Activated naive CD4-positive, alpha-beta T cell treated with anti-CD3 and anti-CD28 coated beads for 36 hours (primary cell): Measurements from ENCODE around the gene RFX7. TPM values are rescaled to one million over a fixed set of nuclear protein-coding genes. Genes with fewer than 3 reads are reported as not detected.

ENCODE experiments used
- CTCF ChIA-PET: fragments of 350-600 bp; sonication (Branson Sonifier 250); formaldehyde crosslinking; loops from one replicate; lab custom pipeline; 2021; ENCODE audit warnings: antibody characterized with exemption; lab: Charles Lee
- DNase-seq: peaks from one replicate; pipeline ENCODE4 v3.0.0-alpha.2; 2020
- H3K27ac Mint-ChIP-seq: one replicate; pipeline ENCODE4 v1.8.0; 2021; ENCODE audit warnings: mild to moderate bottlenecking, mixed read lengths
- H3K27me3 Mint-ChIP-seq: one replicate; pipeline ENCODE4 v1.8.0; 2021; ENCODE audit warnings: low read depth, mixed read lengths
- H3K36me3 Mint-ChIP-seq: one replicate; pipeline ENCODE4 v1.8.0; 2021; ENCODE audit warnings: low read depth, mixed read lengths
- H3K4me1 Mint-ChIP-seq: one replicate; pipeline ENCODE4 v1.8.0; 2021; ENCODE audit warnings: low read depth, mixed read lengths
- H3K4me3 Mint-ChIP-seq: one replicate; pipeline ENCODE4 v1.8.0; 2021; ENCODE audit warnings: mild to moderate bottlenecking, moderate library complexity, mixed read lengths
- H3K9me3 Mint-ChIP-seq: one replicate; pipeline ENCODE4 v1.8.0; 2021; ENCODE audit warnings: mixed read lengths
- intact Hi-C: fragments of 100-400 bp; cut with micrococcal nuclease; formaldehyde crosslinking; loops from one replicate; pipeline ENCODE4 v1.15.1; 2023
- total RNA-seq, 2 experiments: library from RNA; stranded (reverse); gene quantifications; one replicate each; pipeline ENCODE4 v1.2.3, GENCODE V29; 2021

Gene RFX7
- total RNA-seq, 2 experiments from 2014 or later = 22.8 to 26.6 TPM

DNA sequence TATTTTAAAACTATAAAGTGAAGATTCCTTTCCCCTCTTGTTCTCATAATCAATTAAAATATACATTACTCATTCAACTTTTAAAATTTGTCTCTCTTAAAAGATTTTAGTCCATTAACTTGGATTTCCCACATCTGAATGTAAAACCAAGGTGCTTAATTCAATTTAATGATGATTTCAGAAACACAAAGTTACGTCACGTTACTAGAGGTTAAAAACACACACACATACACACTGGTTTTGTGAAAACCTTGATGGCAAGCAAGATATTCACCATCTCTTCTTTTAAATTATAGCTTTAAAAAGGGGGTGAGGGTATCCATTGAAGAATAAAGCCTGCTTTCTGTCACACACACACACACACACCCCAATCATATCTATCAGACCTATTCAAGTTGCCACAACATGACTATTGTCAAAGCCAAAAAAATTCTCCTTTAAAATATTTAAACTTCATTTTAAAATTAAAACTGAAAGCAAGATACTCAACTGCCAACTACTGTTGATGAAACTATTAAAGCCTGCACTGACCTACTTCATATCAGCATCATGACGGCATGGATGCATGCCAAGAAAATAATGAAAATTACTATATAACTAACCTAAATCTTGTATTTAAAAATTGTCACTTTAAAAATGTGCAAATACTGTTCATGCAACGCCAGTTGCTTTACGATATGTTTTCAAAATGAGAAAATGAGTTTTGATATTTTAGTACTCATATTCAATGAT, 2.1 kb downstream of the RFX7 start:
- CTCF ChIA-PET = no interaction called here
- Mint-ChIP-seq H3K36me3 (peaks cover 19% of the 10 kb centered on the region), H3K27ac (peak overlapping the region; percentile 61), H3K4me3 (peak overlapping the region; percentile 79), H3K4me1 (peaks cover 37% of the 10 kb centered on the region), H3K9me3 (no peaks in the 10 kb centered on the region), H3K27me3 (no peaks in the 10 kb centered on the region)
- intact Hi-C loops = loop anchor here (5.0 kb wide), 3 partner anchors 646 to 1466 kb away; partner anchors contain the start of genes CCPG1, PIERCE2 and POLR2M
- no peak for DNase-seq

DNA sequence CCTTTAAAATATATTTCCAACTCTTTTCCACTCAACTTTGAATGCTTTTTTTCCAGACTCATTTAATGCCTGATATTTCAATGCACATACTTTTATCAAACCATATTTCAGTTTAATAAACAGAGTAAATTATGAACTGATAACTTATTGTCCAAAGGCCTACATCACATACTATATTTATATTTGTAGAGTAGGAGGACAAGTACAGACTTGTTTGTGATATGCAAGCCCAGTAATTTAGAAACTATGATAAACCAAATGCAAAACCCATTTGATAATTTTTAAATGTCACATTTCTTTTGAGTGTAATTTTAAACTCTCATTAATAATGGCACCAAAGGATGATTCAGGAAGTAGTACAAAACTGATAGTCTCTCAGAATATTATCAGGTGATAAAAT, 3.3 kb downstream of the RFX7 start:
- Mint-ChIP-seq H3K4me3 (no peak overlapping the region), H3K27ac (peak overlapping the region; percentile 71), H3K4me1 (peaks cover 34% of the 10 kb centered on the region), H3K27me3 (no peaks in the 10 kb centered on the region), H3K36me3 (peaks cover 25% of the 10 kb centered on the region), H3K9me3 (peaks cover under 1% of the 10 kb centered on the region)
- CTCF ChIA-PET = no interaction called here
- intact Hi-C loops = loop anchor here (5.0 kb wide), 3 partner anchors 647 to 1467 kb away; partner anchors contain the start of genes CCPG1, PIERCE2 and POLR2M
- DNase-seq = no peak

DNA sequence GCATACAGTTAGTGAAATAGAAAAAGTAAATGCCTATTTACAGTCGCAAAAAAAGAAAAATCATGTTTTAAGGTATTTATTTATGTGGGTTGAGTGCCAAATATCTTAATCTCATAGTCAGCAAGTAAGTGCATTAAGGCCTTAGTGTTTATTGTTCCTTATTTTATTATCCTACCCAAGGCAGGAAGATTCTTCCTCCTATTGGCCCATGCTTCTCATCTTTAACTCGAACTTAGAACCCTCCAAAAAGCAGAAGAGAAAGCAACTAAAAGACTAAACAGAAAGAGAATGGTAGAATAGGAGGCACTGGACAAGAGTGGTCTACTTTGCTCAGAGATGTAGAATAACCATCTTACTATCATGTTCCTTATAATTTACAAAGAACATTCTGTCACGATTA, 7.5 kb downstream of the RFX7 start:
- H3K27me3 Mint-ChIP-seq = no peaks in the 10 kb centered on the region
- DNase-seq = no peak
- H3K4me3 Mint-ChIP-seq = no peak overlapping the region
- no peak overlapping the region for H3K27ac Mint-ChIP-seq
- peaks cover 37% of the 10 kb centered on the region for H3K4me1 Mint-ChIP-seq
- H3K9me3 Mint-ChIP-seq = peaks cover 38% of the 10 kb centered on the region
- CTCF ChIA-PET = no interaction called here
- H3K36me3 Mint-ChIP-seq = peaks cover 62% of the 10 kb centered on the region
- intact Hi-C loops = no loop called here

DNA sequence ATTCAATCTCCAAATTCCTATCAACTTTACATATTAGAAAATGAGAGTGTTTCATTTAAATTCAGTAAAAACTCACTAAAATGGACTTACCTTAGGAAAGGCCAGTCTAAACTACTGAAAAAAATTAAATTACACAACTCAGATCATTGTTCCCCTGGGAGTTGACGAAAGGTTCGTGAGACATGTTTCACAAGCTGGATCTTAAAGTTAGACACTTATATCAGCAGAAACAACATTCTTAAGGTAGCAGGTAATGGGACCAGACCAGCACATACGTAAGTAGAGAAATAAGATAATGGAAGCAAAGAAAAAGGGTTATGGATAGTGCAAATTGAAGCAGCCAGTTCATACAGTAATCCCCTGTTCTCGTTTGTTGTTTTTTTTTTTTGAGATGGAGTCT, 8.9 kb downstream of the RFX7 start:
- CTCF ChIA-PET = interaction anchor here (0.7 kb wide), 1 partner anchor 11 kb away, joined by 3 read pairs; no protein-coding TSS in a partner anchor
- Mint-ChIP-seq H3K27ac (no peak overlapping the region), H3K27me3 (no peaks in the 10 kb centered on the region)

GRCh38 chr15:56233549-56233948, 10.1 kb downstream of the RFX7 start:
- CTCF ChIA-PET = no interaction called here
- H3K27me3 Mint-ChIP-seq = no peaks in the 10 kb centered on the region
- peaks cover 51% of the 10 kb centered on the region for H3K9me3 Mint-ChIP-seq
- H3K4me3 Mint-ChIP-seq = no peak overlapping the region
- intact Hi-C loops = no loop called here
- DNase-seq = no peak
- H3K27ac Mint-ChIP-seq = no peak overlapping the region
- H3K4me1 Mint-ChIP-seq = peaks cover 28% of the 10 kb centered on the region
- H3K36me3 Mint-ChIP-seq = peaks cover 78% of the 10 kb centered on the region

More for the DNA sequence above, 8.9 kb downstream of the RFX7 start:
- H3K9me3 Mint-ChIP-seq = peaks cover 50% of the 10 kb centered on the region
- H3K4me3 Mint-ChIP-seq = no peak overlapping the region
- peaks cover 31% of the 10 kb centered on the region for H3K4me1 Mint-ChIP-seq
- peaks cover 74% of the 10 kb centered on the region for H3K36me3 Mint-ChIP-seq
- intact Hi-C loops = no loop called here
- no peak for DNase-seq

DNA sequence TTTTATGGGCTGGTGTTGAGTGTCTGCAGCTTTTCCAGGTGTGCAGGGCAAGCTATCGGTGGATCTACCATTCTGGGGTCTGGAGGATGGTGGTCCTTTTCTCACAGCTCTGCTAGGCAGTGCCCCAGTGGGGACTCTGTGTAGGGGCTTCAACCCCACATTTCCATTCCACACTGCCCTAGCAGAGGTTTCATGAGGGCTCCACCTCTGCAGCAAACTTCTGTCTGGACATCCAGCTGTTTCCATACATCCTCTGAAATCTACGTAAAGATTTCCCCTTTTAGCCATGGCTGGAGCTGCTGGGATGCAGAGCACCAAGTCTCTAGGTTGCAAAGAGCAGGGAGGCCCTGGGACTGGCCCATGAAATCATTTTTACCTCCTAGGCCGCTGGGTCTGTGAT, 11.6 kb downstream of the RFX7 start:
- peak; percentile 8 for DNase-seq
- no peaks in the 10 kb centered on the region for H3K27me3 Mint-ChIP-seq
- no peak overlapping the region for H3K4me3 Mint-ChIP-seq
- peaks cover 62% of the 10 kb centered on the region for H3K9me3 Mint-ChIP-seq
- CTCF ChIA-PET = no interaction called here
- H3K27ac Mint-ChIP-seq = no peak overlapping the region
- H3K36me3 Mint-ChIP-seq = peaks cover 77% of the 10 kb centered on the region
- H3K4me1 Mint-ChIP-seq = peaks cover 17% of the 10 kb centered on the region
- intact Hi-C loops = no loop called here

DNA sequence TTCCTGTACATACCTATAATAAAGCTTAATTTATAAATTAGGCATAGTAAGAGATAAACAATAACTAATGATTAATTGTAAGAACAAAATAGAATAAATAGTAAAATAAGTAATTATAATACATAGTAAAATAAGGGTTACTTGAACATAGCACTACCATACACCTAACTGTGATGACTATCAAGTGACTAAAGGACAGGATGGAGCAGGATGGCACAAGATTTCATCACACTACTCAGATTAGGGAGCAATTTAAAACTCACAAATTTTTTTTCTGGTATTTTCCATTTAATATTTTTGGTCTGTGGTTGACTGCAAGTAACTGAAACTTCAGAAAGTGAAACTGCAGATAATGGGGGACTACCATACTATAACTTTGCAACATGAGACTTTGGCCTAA, 14.8 kb downstream of the RFX7 start:
- CTCF ChIA-PET = interaction anchor here (1.5 kb wide), 1 partner anchor 17 kb away, joined by 4 read pairs; no protein-coding TSS in a partner anchor
- no peak for DNase-seq
- Mint-ChIP-seq H3K4me1 (peaks cover 15% of the 10 kb centered on the region), H3K27ac (no peak overlapping the region), H3K9me3 (peaks cover 52% of the 10 kb centered on the region), H3K27me3 (no peaks in the 10 kb centered on the region), H3K36me3 (peaks cover 69% of the 10 kb centered on the region), H3K4me3 (no peak overlapping the region)
- intact Hi-C loops = no loop called here

- Mint-ChIP-seq H3K27ac (no peak overlapping the region), H3K9me3 (peaks cover 47% of the 10 kb centered on the region), H3K36me3 (peaks cover 68% of the 10 kb centered on the region), H3K4me3 (no peak overlapping the region), H3K4me1 (peaks cover 10% of the 10 kb centered on the region), H3K27me3 (no peaks in the 10 kb centered on the region)
- intact Hi-C loops = no loop called here
- CTCF ChIA-PET = no interaction called here
- no peak for DNase-seq
Observed at GRCh38 chr15:56228352-56228751, 15.3 kb downstream of the RFX7 start.

GRCh38 chr15:56227780-56228179, 15.9 kb downstream of the RFX7 start:
- intact Hi-C loops = no loop called here
- CTCF ChIA-PET = no interaction called here

GRCh38 chr15:56227306-56227705, 16.4 kb downstream of the RFX7 start:
- CTCF ChIA-PET = no interaction called here
- intact Hi-C loops = no loop called here
- no peaks in the 10 kb centered on the region for H3K27me3 Mint-ChIP-seq
- H3K4me1 Mint-ChIP-seq = peaks cover 5% of the 10 kb centered on the region
- H3K9me3 Mint-ChIP-seq = peaks cover 44% of the 10 kb centered on the region
- DNase-seq = no peak
- H3K27ac Mint-ChIP-seq = no peak overlapping the region
- no peak overlapping the region for H3K4me3 Mint-ChIP-seq
- peaks cover 61% of the 10 kb centered on the region for H3K36me3 Mint-ChIP-seq

More at GRCh38 chr15:56227780-56228179, 15.9 kb downstream of the RFX7 start:
- peaks cover 5% of the 10 kb centered on the region for H3K4me1 Mint-ChIP-seq
- H3K27me3 Mint-ChIP-seq = no peaks in the 10 kb centered on the region
- no peak for DNase-seq
- peaks cover 46% of the 10 kb centered on the region for H3K9me3 Mint-ChIP-seq
- no peak overlapping the region for H3K27ac Mint-ChIP-seq
- H3K36me3 Mint-ChIP-seq = peaks cover 62% of the 10 kb centered on the region
- no peak overlapping the region for H3K4me3 Mint-ChIP-seq

DNA sequence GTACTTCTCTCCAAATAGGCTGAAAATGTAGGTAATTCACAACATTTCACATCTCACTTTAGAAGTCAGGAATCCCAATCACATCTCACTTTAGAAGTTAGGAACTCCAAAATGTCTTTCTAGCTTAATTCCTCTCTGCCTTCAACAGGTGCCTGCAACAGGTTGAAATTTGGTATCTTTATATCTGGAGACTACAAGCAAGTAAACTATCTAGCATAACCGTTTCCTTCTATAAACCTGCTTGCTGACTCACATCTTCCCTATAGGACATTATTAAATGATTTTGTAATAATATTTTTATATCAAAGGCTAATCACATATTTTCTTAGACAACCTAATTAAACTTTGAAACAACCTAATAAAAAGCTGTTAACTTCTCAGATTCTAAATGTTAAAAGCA, 18.2 kb downstream of the RFX7 start:
- CTCF ChIA-PET = no interaction called here
- peaks cover 5% of the 10 kb centered on the region for H3K4me1 Mint-ChIP-seq
- peaks cover 45% of the 10 kb centered on the region for H3K36me3 Mint-ChIP-seq
- H3K9me3 Mint-ChIP-seq = peaks cover 32% of the 10 kb centered on the region
- intact Hi-C loops = no loop called here
- no peak for DNase-seq
- no peak overlapping the region for H3K4me3 Mint-ChIP-seq
- H3K27ac Mint-ChIP-seq = no peak overlapping the region
- no peaks in the 10 kb centered on the region for H3K27me3 Mint-ChIP-seq

DNA sequence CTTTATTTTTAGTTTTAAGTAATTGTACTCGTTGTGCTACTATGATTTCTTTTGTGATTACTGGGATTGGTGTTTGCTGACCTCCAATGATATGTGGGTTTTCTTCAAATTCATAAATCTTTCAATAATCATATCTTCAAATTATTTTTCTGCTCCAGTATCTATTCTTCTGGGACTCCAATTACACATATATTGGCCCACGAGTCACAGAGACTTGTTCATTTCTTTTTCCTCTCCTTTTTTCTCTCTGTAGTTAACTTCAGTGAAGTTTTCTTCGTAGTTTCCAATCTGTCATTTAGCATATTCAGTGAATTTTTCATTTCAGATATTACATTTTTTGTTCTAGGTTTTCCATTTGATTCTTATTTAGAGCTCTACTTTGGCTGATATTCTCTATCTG, 21.4 kb downstream of the RFX7 start:
- H3K27ac Mint-ChIP-seq = no peak overlapping the region
- H3K27me3 Mint-ChIP-seq = no peaks in the 10 kb centered on the region
- no peak overlapping the region for H3K4me3 Mint-ChIP-seq
- CTCF ChIA-PET = no interaction called here
- intact Hi-C loops = no loop called here
- H3K36me3 Mint-ChIP-seq = peaks cover 33% of the 10 kb centered on the region
- peaks cover 4% of the 10 kb centered on the region for H3K4me1 Mint-ChIP-seq
- no peak for DNase-seq
- peaks cover 28% of the 10 kb centered on the region for H3K9me3 Mint-ChIP-seq

- Mint-ChIP-seq H3K4me3 (no peak overlapping the region), H3K27me3 (no peaks in the 10 kb centered on the region), H3K27ac (no peak overlapping the region), H3K4me1 (peaks cover under 1% of the 10 kb centered on the region), H3K9me3 (peaks cover 30% of the 10 kb centered on the region), H3K36me3 (peaks cover 23% of the 10 kb centered on the region)
- DNase-seq = no peak
- intact Hi-C loops = no loop called here
- CTCF ChIA-PET = no interaction called here
Observed at GRCh38 chr15:56217341-56217740, 26.3 kb downstream of the RFX7 start.
